AG04449 (cell line): ENCODE measurements around the gene BEND6.

Experiments
- CTCF ChIA-PET: fragments of 350-600 bp; formaldehyde crosslinking; extraction: SDS; loops from one replicate; lab custom pipeline; 2021; ENCODE audit warnings: antibody characterized with exemption; lab: Yijun Ruan, JAX
- POLR2A ChIA-PET: fragments of 400-600, 350-600 bp; formaldehyde crosslinking; extraction: SDS; loops from one replicate; lab custom pipeline; 2020; ENCODE audit warnings: antibody characterized with exemption, inconsistent platforms; lab: Yijun Ruan, JAX
- DNase-seq: peaks from one replicate; pipeline ENCODE4 v3.0.0-alpha.2; 2010; ENCODE audit warnings: low read depth, low spot score
- H3K4me3 ChIP-seq: 2 replicates; pipeline ENCODE4 v1.5.1; 2011; ENCODE audit warnings: low read depth, mild to moderate bottlenecking, control low read depth, low read length
- TF ChIP-seq, protein P1 (sequence below): IDR thresholded peaks from one replicate; pipeline ENCODE4 v1.5.1; 2011; ENCODE audit warnings: mild to moderate bottlenecking, moderate library complexity, low read length, control low read depth, inconsistent platforms; ENCODE audit not compliant: insufficient read depth; ENCODE audit errors: missing control alignments

BEND6 gene

DNA sequence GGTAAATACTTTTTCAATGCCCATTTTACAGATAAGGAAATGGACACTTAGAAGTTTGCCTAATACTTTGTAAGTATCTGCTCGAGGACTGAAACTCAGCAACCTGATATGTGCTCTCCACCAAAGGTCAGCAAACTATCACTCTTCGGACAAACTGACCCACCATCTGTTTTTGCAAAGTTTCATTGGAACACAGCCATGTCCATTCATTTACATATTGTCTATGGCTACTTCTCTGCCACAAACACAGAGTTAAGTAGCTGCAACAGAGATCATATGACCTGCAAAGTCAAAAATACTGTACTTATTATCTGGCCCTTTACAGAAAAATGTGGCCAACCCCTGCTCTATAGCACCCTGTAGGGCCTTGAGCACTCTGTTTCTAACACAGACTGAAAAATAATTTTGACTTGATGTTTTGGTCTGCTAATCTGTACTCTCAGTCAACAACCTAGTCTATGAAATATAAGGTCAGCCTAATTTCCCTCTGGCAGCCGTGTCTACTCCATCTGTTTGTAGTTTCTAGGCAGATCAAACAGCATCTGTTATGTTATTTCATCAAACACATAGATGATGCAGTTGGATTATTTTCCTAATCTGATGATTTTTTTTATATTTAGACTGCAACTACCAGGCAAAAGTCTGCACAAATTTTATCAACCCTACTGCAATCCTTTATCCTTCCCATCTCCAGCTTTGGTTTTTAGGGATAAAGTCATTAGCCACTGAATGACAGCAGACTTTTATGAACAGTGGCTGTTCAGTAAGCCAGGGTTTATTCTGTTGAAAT, 41.4 kb upstream of the BEND6 start:
- ChIA-PET CTCF (interaction anchor here (1.0 to 5.0 kb wide), 3 partner anchors 10 to 107 kb away, joined by 3 to 72 read pairs (median 8); no protein-coding TSS in a partner anchor), POLR2A (no interaction called here)
- no peak overlapping the region for H3K4me3 ChIP-seq
- TF ChIP-seq, protein P1, sequence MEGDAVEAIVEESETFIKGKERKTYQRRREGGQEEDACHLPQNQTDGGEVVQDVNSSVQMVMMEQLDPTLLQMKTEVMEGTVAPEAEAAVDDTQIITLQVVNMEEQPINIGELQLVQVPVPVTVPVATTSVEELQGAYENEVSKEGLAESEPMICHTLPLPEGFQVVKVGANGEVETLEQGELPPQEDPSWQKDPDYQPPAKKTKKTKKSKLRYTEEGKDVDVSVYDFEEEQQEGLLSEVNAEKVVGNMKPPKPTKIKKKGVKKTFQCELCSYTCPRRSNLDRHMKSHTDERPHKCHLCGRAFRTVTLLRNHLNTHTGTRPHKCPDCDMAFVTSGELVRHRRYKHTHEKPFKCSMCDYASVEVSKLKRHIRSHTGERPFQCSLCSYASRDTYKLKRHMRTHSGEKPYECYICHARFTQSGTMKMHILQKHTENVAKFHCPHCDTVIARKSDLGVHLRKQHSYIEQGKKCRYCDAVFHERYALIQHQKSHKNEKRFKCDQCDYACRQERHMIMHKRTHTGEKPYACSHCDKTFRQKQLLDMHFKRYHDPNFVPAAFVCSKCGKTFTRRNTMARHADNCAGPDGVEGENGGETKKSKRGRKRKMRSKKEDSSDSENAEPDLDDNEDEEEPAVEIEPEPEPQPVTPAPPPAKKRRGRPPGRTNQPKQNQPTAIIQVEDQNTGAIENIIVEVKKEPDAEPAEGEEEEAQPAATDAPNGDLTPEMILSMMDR = no peak
- no peak for DNase-seq

DNA sequence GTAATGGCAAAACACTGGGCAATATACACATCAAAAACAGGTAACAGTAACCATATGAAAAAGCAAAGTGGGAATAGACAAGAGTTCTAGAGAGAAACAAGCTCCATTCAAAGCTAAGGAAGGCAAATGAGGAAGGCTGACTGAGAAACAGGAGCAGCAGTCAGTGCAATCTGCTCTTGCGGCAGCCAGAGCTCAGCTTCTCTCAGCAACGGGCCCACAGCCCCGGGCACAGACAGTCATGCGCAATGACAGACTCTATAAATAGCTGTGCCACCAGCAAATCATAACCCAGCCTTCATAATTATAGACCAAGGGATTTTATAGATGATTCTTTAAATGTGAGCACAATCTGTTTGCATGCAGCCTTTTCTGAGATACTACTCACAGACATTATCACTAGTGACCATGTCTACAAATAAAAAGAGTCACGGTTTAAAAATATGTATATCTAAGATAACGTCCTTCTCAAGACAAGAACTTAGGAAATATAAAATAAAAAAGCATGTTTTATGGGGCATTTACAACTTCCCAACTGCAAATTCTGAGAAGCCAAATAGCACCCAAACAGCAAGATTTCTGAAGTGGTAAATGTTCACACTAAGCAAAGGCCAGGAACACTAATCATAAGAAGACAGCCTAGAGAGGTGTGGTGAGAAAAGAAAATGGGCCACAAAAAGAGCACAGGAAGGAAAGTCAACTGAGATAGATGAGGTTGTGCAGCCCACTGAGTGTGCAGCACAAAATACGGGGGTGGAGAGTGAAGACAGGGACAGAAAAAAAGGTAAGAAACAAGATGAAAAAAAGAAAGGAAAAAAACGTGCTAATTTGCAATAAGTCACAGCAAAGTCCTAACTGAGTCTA, 39.9 kb upstream of the BEND6 start:
- no peak for DNase-seq
- ChIA-PET POLR2A (no interaction called here), CTCF (interaction anchor here (0.9 to 5.0 kb wide), 5 partner anchors 11 to 40 kb away, joined by 3 to 72 read pairs (median 3); partner anchors contain the start of gene BEND6)
- no peak overlapping the region for H3K4me3 ChIP-seq
- TF ChIP-seq, protein P1 = no peak

DNA sequence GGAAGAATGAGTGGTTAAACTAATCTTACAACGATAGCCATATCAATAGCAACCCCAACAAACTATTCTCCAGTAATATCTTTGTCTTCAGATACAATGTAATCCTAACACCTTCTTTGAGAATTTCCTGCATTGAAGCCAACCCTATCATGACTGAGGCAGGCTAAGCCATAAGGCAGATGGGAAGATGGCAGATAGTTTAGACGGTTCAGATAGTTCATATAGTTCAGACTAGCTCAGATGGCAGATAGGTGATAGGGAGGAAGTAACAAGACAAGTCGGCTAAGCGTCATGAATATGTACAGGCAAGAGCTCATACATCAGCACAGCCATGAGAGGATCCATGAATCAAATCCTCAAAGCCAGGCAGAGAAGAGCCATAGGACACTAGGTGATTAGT, 39.1 kb upstream of the BEND6 start:
- TF ChIP-seq, protein P1 = no peak
- POLR2A ChIA-PET = no interaction called here
- no peak for DNase-seq
- H3K4me3 ChIP-seq = no peak overlapping the region
- CTCF ChIA-PET = interaction anchor here (0.9 to 3.7 kb wide), 3 partner anchors 9 to 19 kb away, joined by 3 to 32 read pairs (median 5); no protein-coding TSS in a partner anchor

DNA sequence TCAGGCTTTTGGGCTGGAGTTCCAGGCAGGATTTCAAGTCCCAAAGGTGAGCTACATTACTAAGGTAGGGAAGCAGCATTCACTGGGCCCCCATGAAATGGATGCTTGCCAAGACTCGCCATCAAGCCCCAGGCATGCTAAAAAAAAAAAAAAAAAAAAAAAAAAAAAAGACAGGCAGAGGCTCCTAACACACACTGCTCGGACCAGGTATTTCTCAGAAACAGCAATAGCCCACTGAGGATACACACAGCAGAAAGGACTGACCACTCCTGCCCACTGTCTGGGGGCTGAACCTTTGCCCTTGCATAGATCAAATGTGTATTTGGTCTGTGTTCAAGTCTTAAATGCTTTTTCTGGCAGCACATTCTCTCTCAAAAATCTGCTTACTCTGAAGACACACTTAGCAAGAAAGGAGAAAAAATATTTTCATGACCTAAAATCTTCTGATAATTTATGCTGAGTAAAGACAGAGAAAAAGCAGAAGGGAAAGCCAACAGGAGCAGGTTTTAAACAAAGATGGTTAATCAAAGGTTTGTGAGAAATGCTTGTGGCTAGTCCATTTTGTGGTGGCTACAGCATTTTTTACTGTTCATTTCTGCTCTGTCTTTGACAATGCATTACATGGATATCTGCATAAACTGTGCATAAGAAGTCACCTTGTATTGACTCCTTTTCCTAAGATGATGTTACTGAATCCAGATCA, 37.9 kb upstream of the BEND6 start:
- ChIA-PET POLR2A (no interaction called here), CTCF (interaction anchor here (0.9 to 3.7 kb wide), 3 partner anchors 8 to 13 kb away, joined by 5 to 32 read pairs (median 5); no protein-coding TSS in a partner anchor)
- DNase-seq = no peak
- TF ChIP-seq, protein P1 = no peak
- no peak overlapping the region for H3K4me3 ChIP-seq

DNA sequence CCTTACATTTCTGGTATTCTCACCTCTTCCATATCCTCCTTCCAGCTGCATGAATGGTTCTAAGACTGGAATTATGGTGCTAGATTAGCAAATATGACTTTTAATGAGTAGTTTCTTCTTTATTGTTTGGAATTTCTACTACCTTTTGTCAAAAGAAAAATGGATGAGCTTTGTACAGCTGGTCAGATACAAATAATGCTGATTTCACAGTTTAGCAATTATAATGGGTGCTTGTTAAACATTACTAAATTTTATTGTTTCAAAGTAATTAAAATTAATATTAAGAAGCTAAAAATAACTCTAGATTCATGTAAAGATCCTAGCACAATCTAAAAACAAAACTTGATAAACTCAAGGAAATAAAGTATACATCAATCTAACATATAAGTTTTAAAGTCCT, 32.3 kb upstream of the BEND6 start:
- no peak overlapping the region for H3K4me3 ChIP-seq
- CTCF ChIA-PET = interaction anchor here (0.9 to 1.8 kb wide), 3 partner anchors 10 to 20 kb away, joined by 3 to 5 read pairs (median 3); no protein-coding TSS in a partner anchor
- TF ChIP-seq, protein P1 = no peak
- DNase-seq = no peak
- POLR2A ChIA-PET = no interaction called here
